Memory B cell (primary cell): ENCODE results near the gene ESPN.

Source experiments
- ATAC-seq: fragments of 150-1000 bp; cut with Tn5 transposase; 2 replicates; pipeline ENCODE4 v1.10.0; 2021; ENCODE audit warnings: low read depth, mild to moderate bottlenecking, moderate library complexity
- DNase-seq, 2 donors: peaks; one replicate each; pipeline ENCODE4 v3.0.0; 2022; ENCODE audit warnings: low spot score in 2 of 2
- H3K27ac Mint-ChIP-seq: one replicate; pipeline ENCODE4 v1.8.0; 2022; ENCODE audit warnings: mild to moderate bottlenecking, moderate library complexity, mixed read lengths
- H3K27me3 Mint-ChIP-seq: one replicate; pipeline ENCODE4 v1.8.0; 2022; ENCODE audit warnings: mixed read lengths
- H3K36me3 Mint-ChIP-seq: one replicate; pipeline ENCODE4 v1.8.0; 2022; ENCODE audit warnings: mild to moderate bottlenecking, mixed read lengths
- H3K4me1 Mint-ChIP-seq: one replicate; pipeline ENCODE4 v1.8.0; 2022; ENCODE audit warnings: mixed read lengths
- H3K4me3 Mint-ChIP-seq: one replicate; pipeline ENCODE4 v1.8.0; 2022; ENCODE audit warnings: mild to moderate bottlenecking, moderate library complexity, mixed read lengths
- H3K9me3 Mint-ChIP-seq: one replicate; pipeline ENCODE4 v1.8.0; 2022; ENCODE audit warnings: mixed read lengths

The ESPN gene

GRCh38 chr1:6508154-6508815, 83.7 kb downstream of the ESPN start:
- H3K27me3 Mint-ChIP-seq, result peaks cover 14% of the 10 kb centered on the region
- no peaks in the 10 kb centered on the region for H3K4me1 Mint-ChIP-seq
- no peak overlapping the region for H3K4me3 Mint-ChIP-seq
- no peaks in the 10 kb centered on the region for H3K9me3 Mint-ChIP-seq
- ATAC-seq (no peak), DNase-seq (no peak)
- H3K36me3 Mint-ChIP-seq, result no peaks in the 10 kb centered on the region
- no peak overlapping the region for H3K27ac Mint-ChIP-seq

DNA sequence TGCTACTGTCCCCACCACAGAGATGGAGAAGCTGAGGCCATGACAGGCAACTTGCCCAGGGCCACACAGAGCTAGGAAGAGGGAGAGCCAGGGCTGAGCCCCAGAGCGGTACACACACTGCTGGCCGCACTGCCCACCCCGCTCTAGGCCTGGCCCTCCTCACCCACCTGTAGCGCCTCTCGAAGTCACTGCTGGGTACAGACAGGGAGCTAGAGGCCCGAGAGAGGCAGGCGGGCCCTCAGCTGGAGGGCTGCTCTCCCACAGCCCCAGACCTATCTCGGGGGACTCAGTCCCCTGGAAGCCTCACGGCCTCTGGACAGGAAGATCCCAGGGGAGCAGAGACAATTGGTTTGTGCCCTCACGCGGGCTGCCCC, 84.2 kb downstream of the ESPN start:
- ATAC-seq (no peak), DNase-seq (no peak)
- Mint-ChIP-seq H3K27ac (no peak overlapping the region), H3K27me3 (peaks cover 14% of the 10 kb centered on the region), H3K4me3 (no peak overlapping the region), H3K36me3 (no peaks in the 10 kb centered on the region), H3K4me1 (no peaks in the 10 kb centered on the region), H3K9me3 (no peaks in the 10 kb centered on the region)

GRCh38 chr1:6509220-6509918, 84.8 kb downstream of the ESPN start:
- no peak overlapping the region for H3K4me3 Mint-ChIP-seq
- H3K27me3 Mint-ChIP-seq, result peaks cover 12% of the 10 kb centered on the region
- no peaks in the 10 kb centered on the region for H3K9me3 Mint-ChIP-seq
- H3K36me3 Mint-ChIP-seq, result no peaks in the 10 kb centered on the region
- no peak overlapping the region for H3K27ac Mint-ChIP-seq
- DNase-seq (no peak), ATAC-seq (no peak)
- no peaks in the 10 kb centered on the region for H3K4me1 Mint-ChIP-seq

GRCh38 chr1:6509919-6510291, 85.3 kb downstream of the ESPN start:
- no peak for ATAC-seq
- Mint-ChIP-seq H3K27me3 (peaks cover 9% of the 10 kb centered on the region), H3K9me3 (no peaks in the 10 kb centered on the region), H3K4me1 (no peaks in the 10 kb centered on the region), H3K36me3 (no peaks in the 10 kb centered on the region), H3K4me3 (no peak overlapping the region), H3K27ac (no peak overlapping the region)
- no peak for DNase-seq

GRCh38 chr1:6510493-6510892, 85.9 kb downstream of the ESPN start:
- no peaks in the 10 kb centered on the region for H3K9me3 Mint-ChIP-seq
- no peak overlapping the region for H3K27ac Mint-ChIP-seq
- H3K36me3 Mint-ChIP-seq, result no peaks in the 10 kb centered on the region
- peaks cover 6% of the 10 kb centered on the region for H3K27me3 Mint-ChIP-seq
- H3K4me1 Mint-ChIP-seq, result no peaks in the 10 kb centered on the region
- DNase-seq (no peak), ATAC-seq (no peak)
- no peak overlapping the region for H3K4me3 Mint-ChIP-seq
